Osteocyte (in vitro differentiated cells): ENCODE measurements around the gene RBMS3. TPM values are rescaled to one million over a fixed set of nuclear protein-coding genes. Genes with fewer than 3 reads are reported as not detected.

Source experiments
- DNase-seq: peaks from one replicate; pipeline ENCODE4 v3.0.0; 2021; ENCODE audit warnings: mixed read lengths; ENCODE audit not compliant: unreplicated experiment; ENCODE audit errors: extremely low spot score
- H3K27ac Mint-ChIP-seq: one replicate; pipeline ENCODE4 v1.8.0; 2021; ENCODE audit warnings: mild to moderate bottlenecking, mixed read lengths; ENCODE audit not compliant: unreplicated experiment
- H3K27me3 Mint-ChIP-seq: one replicate; pipeline ENCODE4 v1.8.0; 2021; ENCODE audit warnings: mixed read lengths; ENCODE audit not compliant: unreplicated experiment
- H3K36me3 Mint-ChIP-seq: one replicate; pipeline ENCODE4 v1.8.0; 2021; ENCODE audit warnings: mixed read lengths; ENCODE audit not compliant: unreplicated experiment
- H3K4me1 Mint-ChIP-seq: one replicate; pipeline ENCODE4 v1.8.0; 2021; ENCODE audit warnings: mixed read lengths; ENCODE audit not compliant: unreplicated experiment
- H3K4me3 Mint-ChIP-seq: one replicate; pipeline ENCODE4 v1.8.0; 2021; ENCODE audit warnings: mild to moderate bottlenecking, moderate library complexity, mixed read lengths; ENCODE audit not compliant: unreplicated experiment
- H3K9me3 Mint-ChIP-seq: one replicate; pipeline ENCODE4 v1.8.0; 2021; ENCODE audit warnings: mixed read lengths; ENCODE audit not compliant: unreplicated experiment
- total RNA-seq: library from RNA; stranded (reverse); gene quantifications from 2 replicates; pipeline ENCODE4 v1.2.1, GENCODE V29; 2021
- TF ChIP-seq, protein P1 (sequence below): fragments of 200-600 bp; sonication (generic); IDR thresholded peaks from 2 replicates; pipeline ENCODE4 v1.5.0; 2021; ENCODE audit warnings: antibody characterized with exemption, mild to moderate bottlenecking, moderate library complexity

RBMS3 gene
- total RNA-seq, 1 donor from 2014 or later: 64.2 TPM

GRCh38 chr3:29757054-29757777, 476.3 kb downstream of the RBMS3 start:
- no peak for DNase-seq
- H3K36me3 Mint-ChIP-seq: peaks cover 5% of the 10 kb centered on the region

GRCh38 chr3:29758108-29758433, 477.2 kb downstream of the RBMS3 start:
- peaks cover 53% of the 10 kb centered on the region for H3K4me1 Mint-ChIP-seq
- peak overlapping the region; percentile 84 for H3K27ac Mint-ChIP-seq
- H3K4me3 Mint-ChIP-seq: no peak overlapping the region
- H3K9me3 Mint-ChIP-seq: no peaks in the 10 kb centered on the region
- DNase-seq: no peak
- TF ChIP-seq, protein P1, sequence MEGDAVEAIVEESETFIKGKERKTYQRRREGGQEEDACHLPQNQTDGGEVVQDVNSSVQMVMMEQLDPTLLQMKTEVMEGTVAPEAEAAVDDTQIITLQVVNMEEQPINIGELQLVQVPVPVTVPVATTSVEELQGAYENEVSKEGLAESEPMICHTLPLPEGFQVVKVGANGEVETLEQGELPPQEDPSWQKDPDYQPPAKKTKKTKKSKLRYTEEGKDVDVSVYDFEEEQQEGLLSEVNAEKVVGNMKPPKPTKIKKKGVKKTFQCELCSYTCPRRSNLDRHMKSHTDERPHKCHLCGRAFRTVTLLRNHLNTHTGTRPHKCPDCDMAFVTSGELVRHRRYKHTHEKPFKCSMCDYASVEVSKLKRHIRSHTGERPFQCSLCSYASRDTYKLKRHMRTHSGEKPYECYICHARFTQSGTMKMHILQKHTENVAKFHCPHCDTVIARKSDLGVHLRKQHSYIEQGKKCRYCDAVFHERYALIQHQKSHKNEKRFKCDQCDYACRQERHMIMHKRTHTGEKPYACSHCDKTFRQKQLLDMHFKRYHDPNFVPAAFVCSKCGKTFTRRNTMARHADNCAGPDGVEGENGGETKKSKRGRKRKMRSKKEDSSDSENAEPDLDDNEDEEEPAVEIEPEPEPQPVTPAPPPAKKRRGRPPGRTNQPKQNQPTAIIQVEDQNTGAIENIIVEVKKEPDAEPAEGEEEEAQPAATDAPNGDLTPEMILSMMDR: no peak
- peaks cover 5% of the 10 kb centered on the region for H3K36me3 Mint-ChIP-seq
- no peaks in the 10 kb centered on the region for H3K27me3 Mint-ChIP-seq

More at GRCh38 chr3:29757054-29757777, 476.3 kb downstream of the RBMS3 start:
- Mint-ChIP-seq H3K9me3 (no peaks in the 10 kb centered on the region), H3K4me3 (no peak overlapping the region), H3K4me1 (peaks cover 48% of the 10 kb centered on the region), H3K27ac (no peak overlapping the region), H3K27me3 (no peaks in the 10 kb centered on the region)
- TF ChIP-seq, protein P1: no peak

- TF ChIP-seq, protein P1: no peak
- Mint-ChIP-seq H3K4me3 (no peak overlapping the region), H3K27me3 (no peaks in the 10 kb centered on the region), H3K36me3 (peaks cover 5% of the 10 kb centered on the region), H3K4me1 (peaks cover 55% of the 10 kb centered on the region), H3K27ac (peak overlapping the region; percentile 84), H3K9me3 (no peaks in the 10 kb centered on the region)
- no peak for DNase-seq
Measured at GRCh38 chr3:29758434-29759322, 477.8 kb downstream of the RBMS3 start.

DNA sequence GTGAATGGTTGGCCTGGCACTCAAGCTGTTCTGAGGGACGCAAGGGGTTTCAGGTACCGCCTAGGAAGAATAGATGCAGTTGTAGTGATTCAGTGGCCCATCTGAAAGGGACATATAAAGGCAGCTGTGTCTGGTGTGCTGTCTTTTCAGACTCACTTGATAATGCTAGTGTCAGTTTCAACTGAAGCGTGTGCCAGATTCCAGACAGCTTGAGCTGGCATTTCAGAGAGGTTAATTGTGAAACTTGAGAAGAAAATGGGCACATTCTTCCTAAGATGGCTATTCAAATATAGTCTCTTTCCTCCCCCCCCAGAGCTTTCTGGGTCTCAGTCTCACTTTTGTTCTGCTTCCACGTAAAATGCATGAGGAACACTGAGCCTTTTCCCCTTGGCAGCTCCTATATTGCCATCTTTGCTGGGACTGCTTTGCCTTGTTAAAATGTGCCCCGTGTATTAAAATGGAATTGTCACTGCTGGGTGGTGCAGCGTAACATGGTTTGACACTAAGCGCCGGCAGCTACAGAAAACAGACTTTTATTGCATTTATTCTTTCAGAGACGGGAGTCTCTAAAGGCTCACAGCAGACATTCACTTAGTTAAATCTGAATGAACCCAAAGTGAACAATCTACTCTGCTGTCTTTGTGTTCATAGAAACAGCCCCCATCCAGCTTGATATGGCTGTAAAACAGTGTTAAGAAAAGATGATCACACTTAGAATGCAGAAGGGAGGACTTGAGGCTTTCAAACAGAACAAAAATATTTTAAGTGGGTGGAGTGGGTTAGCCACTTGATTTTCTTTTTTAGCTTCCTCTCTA, 478.7 kb downstream of the RBMS3 start:
- peaks cover 62% of the 10 kb centered on the region for H3K4me1 Mint-ChIP-seq
- no peaks in the 10 kb centered on the region for H3K9me3 Mint-ChIP-seq
- H3K27ac Mint-ChIP-seq: peak overlapping the region; percentile 84
- no peak overlapping the region for H3K4me3 Mint-ChIP-seq
- TF ChIP-seq, protein P1: no peak
- H3K27me3 Mint-ChIP-seq: no peaks in the 10 kb centered on the region
- DNase-seq: no peak
- peaks cover 5% of the 10 kb centered on the region for H3K36me3 Mint-ChIP-seq
